GM12872 (cell line): Measurements from ENCODE around the gene KCNS1.

Experiments used
- CTCF ChIP-seq: IDR thresholded peaks from 3 replicates; pipeline ENCODE4 v1.5.1; 2011; ENCODE audit warnings: low read depth, mild to moderate bottlenecking, low read length, moderate library complexity; ENCODE audit not compliant: insufficient read depth

KCNS1 gene

GRCh38 chr20:45121388-45121787 lies 20.5 kb upstream of the KCNS1 start:
- TF ChIP-seq CTCF, result no peak

GRCh38 chr20:45119556-45120266 lies 18.8 kb upstream of the KCNS1 start:
- TF ChIP-seq CTCF, result no peak

DNA sequence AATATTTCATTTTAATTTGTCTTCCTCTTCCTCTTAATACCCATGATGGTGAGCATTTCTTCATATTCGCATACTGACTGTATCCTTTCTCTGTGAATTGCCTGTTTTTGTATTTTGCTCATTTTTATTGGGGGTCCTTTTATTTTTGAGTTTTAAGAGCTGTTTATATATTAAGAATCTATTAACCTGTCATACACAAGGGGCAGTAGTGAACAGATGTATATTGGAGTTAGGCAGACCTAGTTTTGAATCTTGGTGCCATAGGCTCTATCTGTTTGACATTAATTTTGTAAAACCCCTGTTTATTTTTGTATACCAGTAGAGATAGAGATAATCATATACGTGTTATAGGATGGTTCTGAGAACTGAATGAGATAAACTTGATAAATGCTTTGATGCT lies 17.1 kb upstream of the KCNS1 start:
- no peak for TF ChIP-seq CTCF

DNA sequence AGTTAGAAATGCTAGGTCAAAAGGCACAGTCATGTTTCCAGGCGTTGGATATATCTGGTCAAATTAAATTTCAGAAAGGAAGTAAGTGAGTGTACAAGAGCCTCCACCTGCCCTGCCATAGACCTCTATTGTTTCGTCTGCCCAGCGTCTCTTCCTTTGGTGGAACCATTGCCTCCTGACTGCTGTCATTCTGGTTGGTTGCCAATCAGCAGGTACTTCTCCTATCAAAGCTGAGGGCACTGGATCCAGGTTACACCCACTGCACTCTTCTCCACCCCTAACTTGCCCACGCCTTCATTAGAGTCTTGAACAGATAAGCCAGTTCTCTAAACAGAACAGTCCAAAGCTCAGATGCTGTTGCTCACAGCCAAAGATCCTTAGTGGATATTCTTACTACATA lies 16.7 kb upstream of the KCNS1 start:
- TF ChIP-seq CTCF, result no peak

DNA sequence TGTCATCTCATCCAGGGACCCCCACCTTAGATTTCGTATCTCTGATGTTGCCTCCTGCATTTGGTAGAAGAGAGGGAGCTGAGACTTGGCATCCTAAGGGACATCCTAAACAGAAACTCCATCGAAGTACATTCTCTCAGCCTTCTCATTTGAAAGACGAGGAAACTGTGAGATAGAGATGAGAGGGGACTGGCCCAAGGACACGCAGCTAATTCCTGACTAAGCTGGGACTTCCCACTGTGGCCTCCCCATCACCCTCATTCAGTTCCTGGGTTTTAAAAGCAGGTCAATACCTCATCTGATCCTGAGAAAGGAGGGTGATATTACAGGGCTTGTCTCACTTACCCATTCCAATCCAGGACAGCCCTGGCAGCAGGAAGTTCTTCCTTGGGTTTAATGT lies 14.9 kb upstream of the KCNS1 start:
- no peak for TF ChIP-seq CTCF

GRCh38 chr20:45115386-45115774 lies 14.5 kb upstream of the KCNS1 start:
- no peak for TF ChIP-seq CTCF

DNA sequence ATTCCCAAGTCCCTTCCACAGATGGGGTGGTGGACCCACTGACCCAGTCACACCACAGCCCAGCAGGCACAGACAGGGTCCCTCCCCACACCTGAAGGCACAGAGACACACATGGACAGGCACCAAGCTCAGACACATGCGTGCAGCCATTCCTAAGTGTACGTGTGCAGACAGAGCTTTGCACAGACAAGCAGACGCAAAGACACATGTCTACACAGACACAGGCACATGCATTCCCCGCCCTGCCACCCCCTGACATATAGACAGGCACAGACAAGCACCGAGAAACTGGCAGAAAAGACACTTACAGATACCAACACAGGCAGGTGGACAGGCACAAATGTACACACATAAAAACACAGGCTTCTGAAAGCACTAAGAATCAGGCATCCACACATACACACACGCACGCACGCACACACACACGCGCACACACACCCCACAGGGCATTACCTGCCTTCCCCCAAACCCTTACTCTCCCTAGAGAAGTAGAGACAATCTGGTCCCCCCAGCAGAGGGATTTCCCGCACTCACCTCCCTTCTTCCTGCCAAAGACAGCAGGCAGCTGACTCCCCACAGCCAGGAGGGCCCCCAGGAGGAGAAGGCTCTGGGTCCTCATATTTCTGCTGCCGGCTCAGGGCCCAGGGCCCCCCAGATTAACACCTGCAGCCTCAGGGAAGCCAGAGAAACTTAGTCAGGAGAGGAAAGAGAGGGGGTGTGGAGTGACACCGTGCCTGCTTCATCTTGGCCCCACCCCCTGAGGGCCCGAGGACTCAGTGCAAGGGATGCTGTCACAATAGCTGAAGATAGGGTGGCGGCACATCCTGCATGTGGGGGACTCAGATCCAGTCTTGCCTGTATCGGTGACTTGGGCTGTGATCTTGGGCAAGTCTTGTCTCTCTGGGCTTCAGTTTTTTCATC lies 13.8 kb upstream of the KCNS1 start, which contains the start of gene WFDC5:
Gene WFDC5, minus strand, starts transcription at position 710 of the 921 bp plus-strand sequence. Its CDS starts 91 bp downstream, at position 619.
- no peak for TF ChIP-seq CTCF
